RWPE1 (cell line): Measurements from ENCODE around the gene ZFP69B.

ENCODE experiments used
- CTCF ChIA-PET: fragments of 350-600 bp; sonication (Branson Sonifier 250); formaldehyde crosslinking; extraction: SDS; loops from one replicate; lab custom pipeline; 2021; lab: Yijun Ruan, JAX
- POLR2A ChIA-PET: fragments of 400-600 bp; formaldehyde crosslinking; extraction: SDS; loops from one replicate; lab custom pipeline; 2020; ENCODE audit warnings: antibody characterized with exemption; ENCODE audit not compliant: low non-redundant PET; lab: Yijun Ruan, JAX
- DNase-seq: peaks from one replicate; pipeline ENCODE4 v3.0.0; 2012; ENCODE audit warnings: low spot score
- H3K27ac ChIP-seq: fragments of 450-650 bp; 2 replicates; pipeline ENCODE4 v1.5.1; 2017
- TF ChIP-seq, protein P1 (sequence below): fragments of 450-650 bp; conservative IDR thresholded peaks from 2 replicates; pipeline ENCODE4 v1.5.1; 2017; ENCODE audit warnings: low read depth, mild to moderate bottlenecking

Gene ZFP69B

DNA sequence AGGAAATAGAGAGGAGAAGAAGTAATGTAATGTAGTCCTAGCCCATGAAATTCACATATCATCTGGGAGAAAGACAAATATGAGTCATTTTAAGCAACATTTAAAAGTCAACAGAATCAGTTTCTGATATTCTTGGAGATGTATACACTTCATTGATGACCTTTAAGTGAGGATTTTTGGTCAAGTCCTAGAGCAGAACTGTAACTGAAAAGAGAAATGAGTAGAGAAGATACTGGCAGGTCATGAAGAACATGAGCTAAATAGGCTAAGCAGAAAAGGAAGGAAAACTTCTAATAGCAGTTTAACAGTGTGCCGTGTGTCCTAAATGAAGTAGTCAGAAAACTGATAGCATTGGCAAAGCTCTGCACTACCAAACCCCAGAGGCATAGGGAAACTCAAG lies 4.6 kb downstream of the ZFP69B start:
- ChIA-PET POLR2A (no interaction called here), CTCF (no interaction called here)
- H3K27ac ChIP-seq: no peak overlapping the region
- no peak for DNase-seq
- TF ChIP-seq, protein P1, sequence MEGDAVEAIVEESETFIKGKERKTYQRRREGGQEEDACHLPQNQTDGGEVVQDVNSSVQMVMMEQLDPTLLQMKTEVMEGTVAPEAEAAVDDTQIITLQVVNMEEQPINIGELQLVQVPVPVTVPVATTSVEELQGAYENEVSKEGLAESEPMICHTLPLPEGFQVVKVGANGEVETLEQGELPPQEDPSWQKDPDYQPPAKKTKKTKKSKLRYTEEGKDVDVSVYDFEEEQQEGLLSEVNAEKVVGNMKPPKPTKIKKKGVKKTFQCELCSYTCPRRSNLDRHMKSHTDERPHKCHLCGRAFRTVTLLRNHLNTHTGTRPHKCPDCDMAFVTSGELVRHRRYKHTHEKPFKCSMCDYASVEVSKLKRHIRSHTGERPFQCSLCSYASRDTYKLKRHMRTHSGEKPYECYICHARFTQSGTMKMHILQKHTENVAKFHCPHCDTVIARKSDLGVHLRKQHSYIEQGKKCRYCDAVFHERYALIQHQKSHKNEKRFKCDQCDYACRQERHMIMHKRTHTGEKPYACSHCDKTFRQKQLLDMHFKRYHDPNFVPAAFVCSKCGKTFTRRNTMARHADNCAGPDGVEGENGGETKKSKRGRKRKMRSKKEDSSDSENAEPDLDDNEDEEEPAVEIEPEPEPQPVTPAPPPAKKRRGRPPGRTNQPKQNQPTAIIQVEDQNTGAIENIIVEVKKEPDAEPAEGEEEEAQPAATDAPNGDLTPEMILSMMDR: no peak

DNA sequence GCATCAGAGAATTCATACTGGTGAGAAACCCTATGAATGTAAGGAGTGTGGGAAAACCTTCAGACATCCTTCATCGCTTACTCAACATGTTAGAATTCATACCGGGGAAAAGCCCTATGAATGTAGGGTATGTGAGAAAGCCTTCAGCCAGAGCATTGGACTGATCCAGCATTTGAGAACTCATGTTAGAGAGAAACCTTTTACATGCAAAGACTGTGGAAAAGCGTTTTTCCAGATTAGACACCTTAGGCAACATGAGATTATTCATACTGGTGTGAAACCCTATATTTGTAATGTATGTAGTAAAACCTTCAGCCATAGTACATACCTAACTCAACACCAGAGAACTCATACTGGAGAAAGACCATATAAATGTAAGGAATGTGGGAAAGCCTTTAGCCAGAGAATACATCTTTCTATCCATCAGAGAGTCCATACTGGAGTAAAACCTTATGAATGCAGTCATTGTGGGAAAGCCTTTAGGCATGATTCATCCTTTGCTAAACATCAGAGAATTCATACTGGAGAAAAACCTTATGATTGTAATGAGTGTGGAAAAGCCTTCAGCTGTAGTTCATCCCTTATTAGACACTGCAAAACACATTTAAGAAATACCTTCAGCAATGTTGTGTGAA lies 12.8 kb downstream of the ZFP69B start:
- CTCF ChIA-PET: no interaction called here
- TF ChIP-seq, protein P1: no peak
- H3K27ac ChIP-seq: no peak overlapping the region
- POLR2A ChIA-PET: no interaction called here
- no peak for DNase-seq

- CTCF ChIA-PET: interaction anchor here (0.6 kb wide), 1 partner anchor 298 kb away, joined by 3 read pairs; no protein-coding TSS in a partner anchor
- no peak overlapping the region for H3K27ac ChIP-seq
- POLR2A ChIA-PET: no interaction called here
Measured at GRCh38 chr1:40469327-40469726, 19.1 kb downstream of the ZFP69B start.

DNA sequence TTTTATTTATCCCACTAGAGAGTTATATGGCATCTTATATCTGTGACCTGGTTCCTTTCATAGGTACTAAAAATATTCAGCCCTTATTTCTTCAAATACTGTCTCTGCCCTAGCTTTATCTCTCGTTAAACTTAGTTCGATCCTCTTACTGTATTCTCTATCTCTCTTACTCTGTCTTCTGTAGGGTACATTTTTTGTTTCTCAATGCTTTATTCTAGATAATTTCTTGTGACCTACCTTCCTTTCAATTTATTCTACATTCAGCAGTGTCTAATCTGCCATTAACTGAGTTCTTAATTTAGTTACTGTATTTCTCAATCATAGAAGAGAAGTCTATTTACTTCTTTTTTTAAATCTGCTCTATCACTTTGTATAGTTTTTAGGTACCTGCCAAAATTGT lies 25.0 kb downstream of the ZFP69B start:
- TF ChIP-seq, protein P1: no peak
- ChIA-PET POLR2A (no interaction called here), CTCF (no interaction called here)
- no peak overlapping the region for H3K27ac ChIP-seq
- no peak for DNase-seq

More at GRCh38 chr1:40469327-40469726, 19.1 kb downstream of the ZFP69B start:
- TF ChIP-seq, protein P1: no peak
- no peak for DNase-seq

GRCh38 chr1:40476924-40477677 lies 26.8 kb downstream of the ZFP69B start, which contains the start of gene ZFP69:
TSS of gene ZFP69 (plus strand) at chr1:40477290. CDS start at chr1:40479362, 2,072 bp downstream.
- H3K27ac ChIP-seq: peak within 1 kb of the TSS; percentile 64
- peak; percentile 58 for DNase-seq
- ChIA-PET CTCF (no interaction called here), POLR2A (no interaction called here)
- TF ChIP-seq, protein P1: no peak

GRCh38 chr1:40477678-40478053 lies 27.4 kb downstream of the ZFP69B start:
- POLR2A ChIA-PET: no interaction called here
- CTCF ChIA-PET: interaction anchor here (0.6 kb wide), 1 partner anchor 750 kb away, joined by 3 read pairs; no protein-coding TSS in a partner anchor

More at GRCh38 chr1:40477678-40478053, 27.4 kb downstream of the ZFP69B start:
- peak; percentile 13 for DNase-seq
- peak overlapping the region; percentile 64 for H3K27ac ChIP-seq
- TF ChIP-seq, protein P1: no peak
